HCT116 (cell line): ENCODE measurements around the gene RGP1. TPM values are rescaled to one million over a fixed set of nuclear protein-coding genes. Genes with fewer than 3 reads are reported as not detected.
A peak's percentile ranks its signal among the peaks of the same experiment; 100 is the strongest.

Experiments used
- ATAC-seq: fragments of 200-7000 bp; cut with Tn5 transposase; 2 replicates; pipeline ENCODE4 v1.9.1; 2020; ENCODE audit warnings: mild to moderate bottlenecking, moderate library complexity
- BruUV-seq: library from RNA; stranded (reverse); fragments of 400-500 nt; replicated peaks from 2 replicates; lab custom pipeline; 2021; lab: Mats Ljungman, UMichigan
- CTCF ChIA-PET: fragments of 300-600 bp; sonication (Branson Sonifier 250); formaldehyde crosslinking; loops from one replicate; lab custom pipeline; 2021; ENCODE audit warnings: antibody characterized with exemption; lab: Charles Lee
- POLR2A ChIA-PET: fragments of 300-600, 350-600 bp; sonication (Branson Sonifier 250); formaldehyde crosslinking; loops from one replicate; lab custom pipeline; 2021; ENCODE audit warnings: antibody characterized with exemption; lab: Charles Lee
- RAD21 ChIA-PET, 2 experiments: fragments of 300-600 bp; sonication (Branson Sonifier 250); formaldehyde crosslinking; loops; one replicate each; lab custom pipeline; 2023; ENCODE audit warnings: low total read pairs in 2 of 2; ENCODE audit not compliant: uncharacterized antibody in 2 of 2, unreplicated experiment in 2 of 2, low non-redundant PET in 1 of 2; lab: Charles Lee
- DNase-seq: peaks from one replicate; pipeline ENCODE4 v3.0.0-alpha.2; 2010; ENCODE audit warnings: low read depth, low spot score
- H2AFZ ChIP-seq: fragments of 200-600 bp; shearing (Covaris generic), sonication (generic); 2 replicates; pipeline ENCODE4 v1.6.1; 2017; ENCODE audit warnings: low read depth, mixed run types, mixed read lengths, antibody characterized with exemption, low read length; ENCODE audit not compliant: poor library complexity, severe bottlenecking
- H3K27ac ChIP-seq: 2 replicates; pipeline ENCODE4 v1.5.1; 2012; ENCODE audit warnings: low read depth, low read length
- H3K27me3 ChIP-seq: fragments of 200-600 bp; sonication (generic); 2 replicates; pipeline ENCODE4 v1.6.1; 2016; ENCODE audit warnings: mixed run types, low read length, mixed read lengths; ENCODE audit not compliant: insufficient read depth
- H3K36me3 ChIP-seq, 2 experiments: fragments of 200-500 bp in 1 of 2; fragments of 200-600 bp in 1 of 2; sonication (Bioruptor generic) in 1 of 2; sonication (generic) in 1 of 2; 2 replicates each; pipeline versions ENCODE4 v1.5.1 to v1.6.1; 2014 to 2016; ENCODE audit warnings: low read length in 2 of 2, inconsistent platforms in 1 of 2, mixed read lengths in 1 of 2, mixed run types in 1 of 2; ENCODE audit not compliant: insufficient read depth in 2 of 2, control insufficient read depth in 1 of 2
- H3K4me1 ChIP-seq, 2 experiments: fragments of 200-600 bp in 1 of 2; sonication (generic) in 1 of 2; 2 replicates each; pipeline versions ENCODE4 v1.5.1 to v1.6.1; 2012 to 2017; ENCODE audit warnings: low read length in 2 of 2, inconsistent platforms in 1 of 2, mild to moderate bottlenecking in 1 of 2, mixed read lengths in 1 of 2, mixed run types in 1 of 2, moderate library complexity in 1 of 2; ENCODE audit not compliant: insufficient read depth in 2 of 2, control insufficient read depth in 1 of 2
- H3K4me2 ChIP-seq: fragments of 200-600 bp; sonication (generic); 2 replicates; pipeline ENCODE4 v1.6.1; 2017; ENCODE audit warnings: mixed run types, low read length, mixed read lengths
- H3K4me3 ChIP-seq, 2 experiments: fragments of 200-600 bp in 1 of 2; sonication (generic) in 1 of 2; replicated peaks in 1 of 2; 2 replicates each; pipeline ENCODE4 v1.5.1; 2011 to 2016; ENCODE audit warnings: low read length in 2 of 2, control low read depth in 1 of 2, low read depth in 1 of 2, mild to moderate bottlenecking in 1 of 2, mixed read lengths in 1 of 2, mixed run types in 1 of 2
- H3K79me2 ChIP-seq: fragments of 200-600 bp; sonication (generic); 2 replicates; pipeline ENCODE4 v1.6.1; 2017; ENCODE audit warnings: mild to moderate bottlenecking, mixed run types, low read length, moderate library complexity, mixed read lengths; ENCODE audit not compliant: insufficient read depth
- H3K9ac ChIP-seq: fragments of 200-600 bp; sonication (generic); 2 replicates; pipeline ENCODE4 v1.6.1; 2016; ENCODE audit warnings: low read length, mixed read lengths
- H3K9me2 ChIP-seq: fragments of 200-600 bp; sonication (generic), shearing (Covaris generic); 2 replicates; pipeline ENCODE4 v1.6.1; 2017; ENCODE audit warnings: mixed run types, mild to moderate bottlenecking, moderate library complexity; ENCODE audit not compliant: insufficient read depth
- H3K9me3 ChIP-seq, 2 experiments: fragments of 200-500 bp in 1 of 2; fragments of 200-600 bp in 1 of 2; sonication (Bioruptor generic) in 1 of 2; sonication (generic) in 1 of 2; 2 replicates each; pipeline ENCODE4 v1.6.1; 2014 to 2017; ENCODE audit warnings: low read length in 2 of 2, mixed read lengths in 2 of 2, inconsistent platforms in 1 of 2, low read depth in 1 of 2, mild to moderate bottlenecking in 1 of 2, mixed run types in 1 of 2, moderate library complexity in 1 of 2; ENCODE audit not compliant: control insufficient read depth in 1 of 2, insufficient read depth in 1 of 2
- H4K20me1 ChIP-seq: fragments of 200-600 bp; sonication (generic), shearing (Covaris generic); 2 replicates; pipeline ENCODE4 v1.6.1; 2017; ENCODE audit warnings: mixed run types, mild to moderate bottlenecking, moderate library complexity; ENCODE audit not compliant: insufficient read depth
- ELF1 ChIP-seq: IDR thresholded peaks from 2 replicates; pipeline ENCODE4 v1.6.1; 2012; ENCODE audit warnings: low read depth, borderline replicate concordance
- YY1 ChIP-seq: IDR thresholded peaks from 2 replicates; pipeline ENCODE4 v1.6.1; 2011; ENCODE audit warnings: low read length, low read depth, moderate library complexity, mild to moderate bottlenecking; ENCODE audit not compliant: insufficient replicate concordance; ENCODE audit errors: extremely low read depth
- intact Hi-C: fragments of 100-400 bp; cut with micrococcal nuclease; formaldehyde crosslinking; loops from 2 replicates; pipeline ENCODE4 v1.10.0; 2022
- total RNA-seq: library from RNA; stranded (reverse); gene quantifications from one replicate; pipeline ENCODE4 v1.2.1, GENCODE V29; 2021; ENCODE audit not compliant: unreplicated experiment
- TF ChIP-seq, protein P1 (sequence below), 3 experiments: fragments of 200-600 bp in 1 of 3; sonication (generic) in 1 of 3; IDR thresholded peaks in 2 of 3; conservative IDR thresholded peaks in 1 of 3; 2 replicates each; pipeline ENCODE4 v1.5.1; 2012 to 2017; ENCODE audit warnings: low read depth in 2 of 3, low read length in 2 of 3, antibody characterized with exemption in 1 of 3, borderline replicate concordance in 1 of 3, control low read depth in 1 of 3, mild to moderate bottlenecking in 1 of 3, mixed read lengths in 1 of 3, mixed run types in 1 of 3, moderate library complexity in 1 of 3; ENCODE audit not compliant: insufficient read depth in 1 of 3

The RGP1 gene
- total RNA-seq, 1 experiment from 2014 or later: 32.6 TPM

- TF ChIP-seq YY1: peak; percentile 55
- TF ChIP-seq ELF1: no peak
These were observed 16.8 kb upstream of the RGP1 start, which contains the start of the genes CREB3 and TLN1 (continued) for GRCh38 chr9:35732185-35732799.

DNA sequence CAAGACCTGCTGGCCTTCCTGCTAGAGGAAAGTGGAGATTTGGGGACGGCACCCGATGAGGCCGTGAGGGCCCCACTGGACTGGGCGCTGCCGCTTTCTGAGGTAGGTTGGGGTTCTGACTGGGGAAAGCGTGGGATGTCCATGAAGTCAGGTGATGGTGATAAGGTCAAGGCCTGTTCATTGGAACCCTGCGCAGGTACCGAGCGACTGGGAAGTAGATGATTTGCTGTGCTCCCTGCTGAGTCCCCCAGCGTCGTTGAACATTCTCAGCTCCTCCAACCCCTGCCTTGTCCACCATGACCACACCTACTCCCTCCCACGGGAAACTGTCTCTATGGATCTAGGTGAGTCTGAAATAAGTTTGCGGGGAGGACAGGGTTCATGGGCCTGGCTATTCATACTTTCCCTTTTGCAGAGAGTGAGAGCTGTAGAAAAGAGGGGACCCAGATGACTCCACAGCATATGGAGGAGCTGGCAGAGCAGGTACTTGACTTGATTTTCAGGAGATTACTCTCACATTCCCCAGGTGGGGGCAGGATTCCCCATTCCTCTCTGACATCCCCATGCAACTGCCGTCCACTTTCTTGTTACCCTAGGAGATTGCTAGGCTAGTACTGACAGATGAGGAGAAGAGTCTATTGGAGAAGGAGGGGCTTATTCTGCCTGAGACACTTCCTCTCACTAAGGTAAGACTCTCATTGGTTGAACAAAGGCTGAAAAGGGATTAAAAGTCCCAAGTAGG lies 16.1 kb upstream of the RGP1 start:
- TF ChIP-seq ELF1: no peak
- TF ChIP-seq, protein P1, sequence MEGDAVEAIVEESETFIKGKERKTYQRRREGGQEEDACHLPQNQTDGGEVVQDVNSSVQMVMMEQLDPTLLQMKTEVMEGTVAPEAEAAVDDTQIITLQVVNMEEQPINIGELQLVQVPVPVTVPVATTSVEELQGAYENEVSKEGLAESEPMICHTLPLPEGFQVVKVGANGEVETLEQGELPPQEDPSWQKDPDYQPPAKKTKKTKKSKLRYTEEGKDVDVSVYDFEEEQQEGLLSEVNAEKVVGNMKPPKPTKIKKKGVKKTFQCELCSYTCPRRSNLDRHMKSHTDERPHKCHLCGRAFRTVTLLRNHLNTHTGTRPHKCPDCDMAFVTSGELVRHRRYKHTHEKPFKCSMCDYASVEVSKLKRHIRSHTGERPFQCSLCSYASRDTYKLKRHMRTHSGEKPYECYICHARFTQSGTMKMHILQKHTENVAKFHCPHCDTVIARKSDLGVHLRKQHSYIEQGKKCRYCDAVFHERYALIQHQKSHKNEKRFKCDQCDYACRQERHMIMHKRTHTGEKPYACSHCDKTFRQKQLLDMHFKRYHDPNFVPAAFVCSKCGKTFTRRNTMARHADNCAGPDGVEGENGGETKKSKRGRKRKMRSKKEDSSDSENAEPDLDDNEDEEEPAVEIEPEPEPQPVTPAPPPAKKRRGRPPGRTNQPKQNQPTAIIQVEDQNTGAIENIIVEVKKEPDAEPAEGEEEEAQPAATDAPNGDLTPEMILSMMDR (IDR thresholded peaks at IDR 0.05 in 2 of 3, conservative IDR thresholded peaks at IDR 0.05 in 1 of 3; ENCODE audit: borderline replicate concordance in 1 of 3, insufficient read depth in 1 of 3, low read depth in 2 of 3, low read length in 2 of 3): peak in 1 of 3 experiments; percentile 27; a peak in 2 of 6 replicates
- Histone ChIP-seq H3K9me3 (no peaks in the 10 kb centered on the region), H3K4me2 (peak overlapping the region; percentile 81), H2AFZ (peak overlapping the region; percentile 7), H3K9me2 (no peaks in the 10 kb centered on the region), H4K20me1 (no peaks in the 10 kb centered on the region), H3K4me1 (peaks cover 22 to 37% of the 10 kb centered on the region in 2 experiments), H3K36me3 (peaks cover 19 to 23% of the 10 kb centered on the region in 2 experiments; a peak in 3 of 4 replicates), H3K27me3 (no peaks in the 10 kb centered on the region), H3K27ac (peak overlapping the region; percentile 90), H3K79me2 (peaks cover 53% of the 10 kb centered on the region), H3K9ac (peak overlapping the region; percentile 83), H3K4me3 (peak overlapping the region; percentile 92 to 94)
- ChIA-PET RAD21 (no interaction called here), POLR2A (interaction anchor here (1.0 to 2.6 kb wide), 9 partner anchors 16 to 214 kb away, joined by 3 to 23 read pairs (median 5); partner anchors contain the start of genes ARHGEF39, CCDC107, GBA2 and RGP1), CTCF (interaction anchor here (0.8 to 4.0 kb wide), 15 partner anchors 9 to 179 kb away, joined by 3 to 21 read pairs (median 6); partner anchors contain the start of genes ARHGEF39, CCDC107, GBA2 and RGP1)
- peak; percentile 79 for DNase-seq
- TSS peak; percentile 78 for BruUV-seq
- ATAC-seq: peak; percentile 24
- intact Hi-C loops: loop anchor here (1.0 kb wide), 2 partner anchors 16 to 76 kb away; partner anchors contain the start of genes GBA2 and RGP1
